ENCODE measurements around the gene IRS1. TPM values are rescaled to one million over a fixed set of nuclear protein-coding genes. Genes with fewer than 3 reads are reported as not detected.

IRS1 gene
- total and polyA plus RNA-seq, 2 of the 4 experiments (the other 2 are of a cell fraction): 21.1 to 37.1 TPM

DNA sequence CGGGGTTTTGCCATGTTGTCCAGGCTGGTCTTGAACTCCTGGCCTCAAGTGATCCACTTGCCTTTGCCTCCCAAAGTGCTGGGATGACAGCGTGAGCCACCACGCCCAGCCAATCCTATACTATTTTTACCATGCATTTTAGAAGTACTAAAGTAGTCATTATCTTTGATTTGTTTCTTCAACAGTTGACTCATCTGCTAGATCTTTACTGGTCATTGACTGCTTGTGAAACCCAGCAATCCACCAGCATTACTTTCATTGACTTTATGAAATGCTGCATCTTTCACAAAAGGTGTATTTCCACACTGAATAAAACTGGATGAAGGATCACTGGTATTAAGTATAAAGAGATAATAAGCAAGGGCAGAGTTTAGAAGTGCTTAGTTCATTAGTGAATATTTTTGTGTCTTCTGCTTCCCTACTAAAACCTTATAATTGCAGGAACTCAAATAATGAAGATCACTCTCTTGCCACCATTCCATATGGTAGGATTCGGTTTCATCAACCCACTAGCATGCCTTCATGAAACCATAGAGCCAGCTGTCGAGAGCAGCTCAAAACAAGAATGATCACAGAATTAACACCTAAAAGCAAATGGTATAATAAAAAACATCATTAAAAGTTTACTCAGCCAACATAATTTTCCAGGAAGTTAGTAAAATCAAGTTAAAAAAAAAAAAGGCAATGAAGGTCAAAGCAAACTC is 33.1 kb downstream of the IRS1 start:
- CTCF ChIA-PET: no interaction called here
- dilution Hi-C loops (cut with HindIII; ENCODE audit: low sequenced_read_pairs, unreplicated experiment): no loop called here
- H3K9me1 ChIP-seq (ENCODE audit: insufficient read depth, low read length): peaks cover 12% of the 10 kb centered on the region
- peak overlapping the region; percentile 40 for H2BK5ac ChIP-seq (ENCODE audit: low read depth, low read length, poor library complexity, severe bottlenecking)
- H4K8ac ChIP-seq (ENCODE audit: low read depth in 2 of 2, low read length in 2 of 2): no peak overlapping the region
- no peak overlapping the region for H3K56ac ChIP-seq (ENCODE audit: extremely low read depth, insufficient read depth, low read length)
- TF ChIP-seq, protein P1, sequence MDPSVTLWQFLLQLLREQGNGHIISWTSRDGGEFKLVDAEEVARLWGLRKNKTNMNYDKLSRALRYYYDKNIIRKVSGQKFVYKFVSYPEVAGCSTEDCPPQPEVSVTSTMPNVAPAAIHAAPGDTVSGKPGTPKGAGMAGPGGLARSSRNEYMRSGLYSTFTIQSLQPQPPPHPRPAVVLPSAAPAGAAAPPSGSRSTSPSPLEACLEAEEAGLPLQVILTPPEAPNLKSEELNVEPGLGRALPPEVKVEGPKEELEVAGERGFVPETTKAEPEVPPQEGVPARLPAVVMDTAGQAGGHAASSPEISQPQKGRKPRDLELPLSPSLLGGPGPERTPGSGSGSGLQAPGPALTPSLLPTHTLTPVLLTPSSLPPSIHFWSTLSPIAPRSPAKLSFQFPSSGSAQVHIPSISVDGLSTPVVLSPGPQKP (IDR thresholded peaks at IDR 0.05; ENCODE audit: borderline replicate concordance, low read depth, low read length): no peak
- peak; percentile 21; the same call in 1 of the 2 replicates for TF ChIP-seq FOS (IDR thresholded peaks at IDR 0.05; ENCODE audit: low read depth, low read length)
- TF ChIP-seq NFE2L2 (IDR thresholded peaks at IDR 0.05; ENCODE audit: low read depth, low read length): no peak
- TF ChIP-seq POLR2A (IDR thresholded peaks at IDR 0.05; ENCODE audit: low read depth, low read length): no peak
- no peak for TF ChIP-seq RCOR1 (IDR thresholded peaks at IDR 0.05; ENCODE audit: insufficient replicate concordance, low read length)
- TF ChIP-seq SMC3 (IDR thresholded peaks at IDR 0.05; ENCODE audit: low read depth, low read length): no peak
- TF ChIP-seq CEBPB (IDR thresholded peaks at IDR 0.05; ENCODE audit: low read depth, low read length): peak; percentile 84
- TF ChIP-seq MAFK (IDR thresholded peaks at IDR 0.05; ENCODE audit: low read depth, low read length): no peak
- TF ChIP-seq USF2 (IDR thresholded peaks at IDR 0.05; ENCODE audit: low read depth, low read length): no peak
- no peak for TF ChIP-seq BHLHE40 (IDR thresholded peaks at IDR 0.05; ENCODE audit: low read depth, low read length)
- no peak for TF ChIP-seq RFX5 (IDR thresholded peaks at IDR 0.05; ENCODE audit: low read depth, low read length)
- TF ChIP-seq CHD1 (IDR thresholded peaks at IDR 0.05; ENCODE audit: low read depth, low read length): no peak
- no peak for TF ChIP-seq RAD21 (IDR thresholded peaks at IDR 0.05; ENCODE audit: low read length)
- no peak for TF ChIP-seq MXI1 (IDR thresholded peaks at IDR 0.05; ENCODE audit: borderline replicate concordance, low read depth, low read length)
- TF ChIP-seq, protein P2, sequence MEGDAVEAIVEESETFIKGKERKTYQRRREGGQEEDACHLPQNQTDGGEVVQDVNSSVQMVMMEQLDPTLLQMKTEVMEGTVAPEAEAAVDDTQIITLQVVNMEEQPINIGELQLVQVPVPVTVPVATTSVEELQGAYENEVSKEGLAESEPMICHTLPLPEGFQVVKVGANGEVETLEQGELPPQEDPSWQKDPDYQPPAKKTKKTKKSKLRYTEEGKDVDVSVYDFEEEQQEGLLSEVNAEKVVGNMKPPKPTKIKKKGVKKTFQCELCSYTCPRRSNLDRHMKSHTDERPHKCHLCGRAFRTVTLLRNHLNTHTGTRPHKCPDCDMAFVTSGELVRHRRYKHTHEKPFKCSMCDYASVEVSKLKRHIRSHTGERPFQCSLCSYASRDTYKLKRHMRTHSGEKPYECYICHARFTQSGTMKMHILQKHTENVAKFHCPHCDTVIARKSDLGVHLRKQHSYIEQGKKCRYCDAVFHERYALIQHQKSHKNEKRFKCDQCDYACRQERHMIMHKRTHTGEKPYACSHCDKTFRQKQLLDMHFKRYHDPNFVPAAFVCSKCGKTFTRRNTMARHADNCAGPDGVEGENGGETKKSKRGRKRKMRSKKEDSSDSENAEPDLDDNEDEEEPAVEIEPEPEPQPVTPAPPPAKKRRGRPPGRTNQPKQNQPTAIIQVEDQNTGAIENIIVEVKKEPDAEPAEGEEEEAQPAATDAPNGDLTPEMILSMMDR (conservative IDR thresholded peaks at IDR 0.05; ENCODE audit: low read depth, low read length): no peak
- H3K36me3 ChIP-seq (ENCODE audit: control insufficient read depth, insufficient read depth, low read length): peaks cover 32% of the 10 kb centered on the region
- no peak overlapping the region for H4K91ac ChIP-seq (ENCODE audit: insufficient read depth, low read depth, low read length)
- H2AK5ac ChIP-seq (ENCODE audit: low read depth, low read length): peak overlapping the region; percentile 15; the same call in 1 of the 2 replicates
- peak overlapping the region; percentile 43; the same call in 1 of the 2 replicates for H3K27ac ChIP-seq (ENCODE audit: insufficient read depth, low read length)
- H3K27me3 ChIP-seq (ENCODE audit: control insufficient read depth, insufficient read depth, low read length): no peaks in the 10 kb centered on the region
- intact Hi-C loops (cut with micrococcal nuclease): no loop called here
- no peak overlapping the region for H3K18ac ChIP-seq (ENCODE audit: low read depth, low read length)
- H3K23ac ChIP-seq (ENCODE audit: low read depth, low read length): no peak overlapping the region
- H2BK15ac ChIP-seq (ENCODE audit: low read depth, low read length): no peak overlapping the region
- no peak overlapping the region for H3K14ac ChIP-seq (replicated peaks; ENCODE audit: low read depth, low read length)
- no peak overlapping the region for H2BK20ac ChIP-seq (ENCODE audit: low read depth, low read length)
- peak; percentile 40 for ATAC-seq (ENCODE audit: low read depth)
- peaks cover 20% of the 10 kb centered on the region for H3K4me1 ChIP-seq (ENCODE audit: control insufficient read depth, insufficient read depth, low read length)
- H2AK9ac ChIP-seq (replicated peaks; ENCODE audit: low read depth, low read length, poor library complexity): no peak overlapping the region
- H2AFZ ChIP-seq (replicated peaks; ENCODE audit: low read length, poor library complexity): no peak overlapping the region
- WGBS, 2 experiments (ENCODE audit: extremely low coverage in 2 of 2, insufficient read length in 1 of 2): no CpG with 5 or more reads among the region's 5 CpGs
- H3K4me2 ChIP-seq (ENCODE audit: low read depth, low read length): no peak overlapping the region
- no peak overlapping the region for H4K5ac ChIP-seq (ENCODE audit: low read depth, low read length)
- no peak overlapping the region for H3K4me3 ChIP-seq (ENCODE audit: insufficient read depth, low read depth, low read length)
- H3K9me3 ChIP-seq (ENCODE audit: control insufficient read depth, insufficient read depth, low read length): no peaks in the 10 kb centered on the region
- no TSS peak for BruUV-seq (replicated peaks)
- peaks cover 18 to 70% of the 10 kb centered on the region in 2 experiments; a peak in 3 of 4 replicates for H3K79me1 ChIP-seq (ENCODE audit: low read depth in 1 of 2, low read length in 2 of 2)
- in situ Hi-C loops (cut with MboI; ENCODE audit: low sequenced_read_pairs): no loop called here
- POLR2A ChIA-PET (ENCODE audit: unreplicated experiment): no interaction called here
- H4K20me1 ChIP-seq (ENCODE audit: insufficient read depth, low read length): peaks cover 68% of the 10 kb centered on the region
- no peak overlapping the region for H3K4ac ChIP-seq (ENCODE audit: low read depth, low read length)
- no peak overlapping the region for H3K9ac ChIP-seq (ENCODE audit: low read depth, low read length)
- H2BK120ac ChIP-seq (ENCODE audit: low read depth, low read length): peak overlapping the region; percentile 8; the same call in 1 of the 2 replicates
- DNase-seq: peak; percentile 80

Data from IMR-90 (cell line).